NT2/D1 (cell line): ENCODE data around the gene ABCA7.

ENCODE experiments used
- SUZ12 ChIP-seq: IDR thresholded peaks from 2 replicates; pipeline ENCODE4 v1.6.1; 2011; ENCODE audit not compliant: insufficient read length, insufficient read depth; ENCODE audit errors: extremely low read depth
- ZNF274 ChIP-seq: IDR thresholded peaks from 2 replicates; pipeline ENCODE4 v1.6.1; 2011; ENCODE audit warnings: mild to moderate bottlenecking, low read depth, low read length

DNA sequence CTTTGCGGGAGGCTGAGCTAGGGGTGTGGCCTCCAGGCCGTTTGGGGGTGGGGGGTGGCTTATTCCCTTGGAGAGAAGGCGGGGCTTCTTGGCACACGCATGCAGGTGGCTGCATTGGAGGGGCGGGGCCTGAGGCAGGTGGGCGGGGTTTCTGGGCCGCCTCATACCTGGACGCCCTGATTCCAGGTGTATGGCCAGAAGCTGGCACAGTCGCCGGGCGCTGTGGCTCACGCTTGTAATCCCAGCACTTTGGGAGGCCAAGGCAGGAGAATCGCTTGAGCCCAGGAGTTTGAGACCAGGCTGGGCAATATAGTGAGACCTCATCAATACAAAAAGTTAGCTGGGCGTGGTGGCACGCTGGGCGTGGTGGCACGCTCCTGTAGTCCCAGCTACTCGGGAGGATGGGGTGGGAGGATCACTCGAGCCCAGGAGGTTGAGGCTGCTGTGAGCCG is 7.8 kb downstream of the ABCA7 start:
- no peak for TF ChIP-seq ZNF274
- no peak for TF ChIP-seq SUZ12
